Left forelimb (tissue), 1 donor: ENCODE results near the gene DRC3.

ENCODE experiments used
- DNase-seq: peaks from one replicate; pipeline ENCODE4 v3.0.0-alpha.2; 2018; ENCODE audit warnings: low spot score

DRC3 gene

DNA sequence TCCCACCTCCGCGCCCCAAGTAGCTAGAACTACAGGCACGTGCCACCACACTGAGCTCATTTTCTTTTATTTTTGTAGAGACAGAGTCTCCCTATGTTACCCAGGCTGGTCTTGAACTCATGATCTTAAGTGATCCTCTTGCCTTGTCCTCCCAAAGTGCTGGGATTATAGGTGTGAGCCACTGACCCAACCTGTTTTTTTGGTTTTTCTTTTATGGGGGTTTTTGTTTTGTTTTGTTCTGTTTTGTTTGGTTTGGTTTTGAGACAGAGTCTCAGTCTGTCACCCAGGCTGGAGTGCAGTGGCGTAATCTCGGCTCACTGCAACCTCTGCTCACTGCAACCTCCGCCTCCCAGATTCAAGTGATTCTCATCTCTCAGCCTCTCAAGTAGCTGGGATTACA lies 82.9 kb downstream of the DRC3 start:
- no peak for DNase-seq

DNA sequence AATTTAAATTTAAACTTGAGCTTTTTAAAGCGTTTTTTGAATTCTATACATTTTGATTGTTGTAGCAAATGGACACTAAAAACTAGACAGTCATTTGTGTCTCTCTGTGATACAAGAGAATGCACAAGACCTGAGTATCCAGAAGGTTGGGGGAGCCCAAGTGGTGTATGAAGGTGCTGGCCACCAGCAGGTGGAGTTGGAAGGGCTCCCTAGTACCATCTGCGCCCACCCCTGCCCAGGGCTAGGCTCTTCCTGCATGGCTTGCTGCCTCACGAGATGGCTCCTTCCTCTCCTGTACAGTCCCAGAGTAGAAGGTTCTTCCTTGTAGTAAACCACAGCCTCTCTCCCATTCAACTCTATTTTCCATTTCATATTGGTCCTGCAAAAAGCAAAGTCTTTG lies 83.6 kb downstream of the DRC3 start:
- no peak for DNase-seq

DNA sequence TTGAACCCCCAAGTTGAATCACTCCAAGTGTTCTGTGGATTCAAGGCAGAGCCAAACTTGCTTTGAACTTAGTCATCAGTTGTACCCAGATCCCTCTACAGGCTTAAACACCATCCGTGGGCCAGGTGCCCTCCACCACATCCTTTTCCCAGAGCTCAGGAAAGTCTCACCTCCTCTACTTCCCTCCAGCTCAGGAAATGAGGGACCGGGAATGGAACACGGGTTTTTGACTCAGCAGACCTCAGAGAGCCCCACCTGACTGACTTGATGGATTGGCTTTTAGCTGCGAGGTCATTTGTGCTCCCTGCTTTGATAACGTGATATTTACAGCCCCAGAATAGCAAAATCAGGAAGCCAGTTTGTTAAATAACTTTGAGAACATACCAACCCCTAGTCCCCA lies 86.6 kb downstream of the DRC3 start:
- DNase-seq = no peak

DNA sequence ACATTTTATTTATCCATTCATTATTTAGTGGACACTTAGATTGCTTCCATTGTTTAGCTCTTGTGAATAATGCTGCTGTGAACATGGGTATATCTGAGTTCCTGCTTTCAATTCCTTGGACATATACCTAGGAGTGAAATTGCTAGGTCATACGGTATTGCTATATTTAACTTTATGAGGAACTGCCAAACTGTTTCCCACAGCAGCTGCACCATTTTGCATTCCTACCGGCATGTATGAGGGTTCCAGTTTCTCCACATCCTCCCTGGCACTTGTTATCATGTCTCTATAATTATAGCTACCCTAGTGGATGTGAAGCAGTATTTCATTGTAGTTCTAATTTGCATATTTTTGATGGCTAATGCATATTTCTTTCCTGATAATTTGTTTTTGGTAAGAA lies 91.4 kb downstream of the DRC3 start:
- no peak for DNase-seq

DNA sequence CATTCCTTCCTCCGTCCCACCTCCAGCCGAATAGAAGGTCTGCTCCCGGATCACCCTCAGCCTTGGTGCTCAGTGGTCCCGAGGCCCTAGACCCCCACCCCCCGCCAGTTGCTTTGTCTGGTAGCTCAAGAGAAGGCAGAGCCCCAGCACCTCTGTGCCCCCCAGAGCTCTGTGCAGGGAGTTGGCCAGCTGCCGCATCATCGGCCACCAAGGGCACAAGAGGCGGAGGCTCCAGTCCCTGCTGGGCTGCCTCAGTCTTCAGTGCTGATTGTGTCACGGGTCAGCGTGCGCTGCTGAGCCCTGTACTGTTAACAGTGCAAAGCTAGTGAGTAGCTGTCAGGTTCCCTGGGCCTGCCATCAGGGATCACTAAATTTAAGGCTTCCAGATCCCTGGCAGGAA lies 92.9 kb downstream of the DRC3 start:
- no peak for DNase-seq
